Chondrocyte (in vitro differentiated cells): Measurements from ENCODE around the gene RUVBL2. TPM values are rescaled to one million over a fixed set of nuclear protein-coding genes. Genes with fewer than 3 reads are reported as not detected.
A peak's percentile ranks its signal among the peaks of the same experiment; 100 is the strongest.
"Not testable (repeated sequence)": the region's sequence is repeated elsewhere in the genome, so short reads cannot be mapped to it uniquely, and the experiment has no call there.

Experiments
- DNase-seq: peaks from one replicate; pipeline ENCODE4 v3.0.0; 2021; ENCODE audit warnings: mixed read lengths, low spot score
- H3K27ac Mint-ChIP-seq: one replicate; pipeline ENCODE4 v1.8.0; 2021; ENCODE audit warnings: mild to moderate bottlenecking, moderate library complexity, mixed read lengths; ENCODE audit not compliant: unreplicated experiment
- H3K27me3 Mint-ChIP-seq: 2 replicates; pipeline ENCODE4 v1.8.0; 2021; ENCODE audit warnings: low read depth, mixed read lengths
- H3K36me3 Mint-ChIP-seq: 2 replicates; pipeline ENCODE4 v1.8.0; 2021; ENCODE audit warnings: low read depth, mixed read lengths
- H3K4me1 Mint-ChIP-seq: 2 replicates; pipeline ENCODE4 v1.8.0; 2021; ENCODE audit warnings: low read depth, mild to moderate bottlenecking, mixed read lengths
- H3K4me3 Mint-ChIP-seq: one replicate; pipeline ENCODE4 v1.8.0; 2021; ENCODE audit warnings: mild to moderate bottlenecking, moderate library complexity, mixed read lengths; ENCODE audit not compliant: unreplicated experiment
- H3K9me3 Mint-ChIP-seq: 2 replicates; pipeline ENCODE4 v1.8.0; 2021; ENCODE audit warnings: low read depth, mixed read lengths
- CTCF ChIP-seq: fragments of 200-600 bp; sonication (generic); IDR thresholded peaks from 2 replicates; pipeline ENCODE4 v1.5.0; 2021; ENCODE audit warnings: antibody characterized with exemption, mild to moderate bottlenecking, moderate library complexity
- total RNA-seq: library from RNA; stranded (reverse); gene quantifications from 3 replicates; pipeline ENCODE4 v1.2.1, GENCODE V29; 2021

RUVBL2 gene
- total RNA-seq, 1 donor from 2014 or later: 45.3 TPM

- H3K27me3 Mint-ChIP-seq: no peaks in the 10 kb centered on the region
- peaks cover 19% of the 10 kb centered on the region for H3K4me1 Mint-ChIP-seq
- DNase-seq: no peak
- peak overlapping the region; percentile 25 for H3K27ac Mint-ChIP-seq
- TF ChIP-seq CTCF: peak; percentile 75
- no peaks in the 10 kb centered on the region for H3K36me3 Mint-ChIP-seq
- H3K4me3 Mint-ChIP-seq: peak overlapping the region; percentile 77
- H3K9me3 Mint-ChIP-seq: no peaks in the 10 kb centered on the region
These were observed 62.6 kb downstream of the RUVBL2 start for GRCh38 chr19:49056101-49056901.

GRCh38 chr19:49056902-49057596 is 63.4 kb downstream of the RUVBL2 start:
- peak overlapping the region; percentile 22 for H3K27ac Mint-ChIP-seq
- not testable (repeated sequence) for DNase-seq, H3K27me3 Mint-ChIP-seq, H3K36me3 Mint-ChIP-seq, H3K9me3 Mint-ChIP-seq
- peaks cover 19% of the 10 kb centered on the region for H3K4me1 Mint-ChIP-seq
- H3K4me3 Mint-ChIP-seq: peak overlapping the region; percentile 77

- peak within 1 kb of the TSS; percentile 77 for H3K4me3 Mint-ChIP-seq
- H3K9me3 Mint-ChIP-seq: no peaks in the 10 kb centered on the region
- no peaks in the 10 kb centered on the region for H3K36me3 Mint-ChIP-seq
- no peak for TF ChIP-seq CTCF
- peak within 1 kb of the TSS; percentile 22 for H3K27ac Mint-ChIP-seq
- H3K4me1 Mint-ChIP-seq: peaks cover 19% of the 10 kb centered on the region
- no peak for DNase-seq
- no peaks in the 10 kb centered on the region for H3K27me3 Mint-ChIP-seq
These were observed 64.0 kb downstream of the RUVBL2 start, which contains the start of gene CGB7 for GRCh38 chr19:49057636-49058234. TSS of gene CGB7 (minus strand) at chr19:49057749. CDS start at chr19:49055375, 2,374 bp downstream.

GRCh38 chr19:49058562-49058961 is 64.9 kb downstream of the RUVBL2 start:
- H3K4me3 Mint-ChIP-seq: peak overlapping the region; percentile 77
- peaks cover 19% of the 10 kb centered on the region for H3K4me1 Mint-ChIP-seq
- no peak for DNase-seq
- no peaks in the 10 kb centered on the region for H3K9me3 Mint-ChIP-seq
- TF ChIP-seq CTCF: no peak
- no peaks in the 10 kb centered on the region for H3K27me3 Mint-ChIP-seq
- H3K27ac Mint-ChIP-seq: no peak overlapping the region
- H3K36me3 Mint-ChIP-seq: no peaks in the 10 kb centered on the region

- Mint-ChIP-seq H3K27ac (no peak overlapping the region), H3K4me1 (peaks cover 21% of the 10 kb centered on the region), H3K36me3 (no peaks in the 10 kb centered on the region), H3K9me3 (no peaks in the 10 kb centered on the region), H3K4me3 (no peak overlapping the region), H3K27me3 (no peaks in the 10 kb centered on the region)
- TF ChIP-seq CTCF: no peak
- no peak for DNase-seq
These were observed 65.4 kb downstream of the RUVBL2 start for GRCh38 chr19:49059053-49059452.
